Esophagus squamous epithelium (tissue), 4 donors: ENCODE results near the gene RNASE1.

Experiments
- POLR2A ChIP-seq, 4 donors: fragments of 450-650 bp; IDR thresholded peaks; one replicate each; pipeline ENCODE4 v1.6.1; 2017; ENCODE audit warnings: antibody characterized with exemption in 4 of 4, mild to moderate bottlenecking in 4 of 4, moderate library complexity in 3 of 4
- TF ChIP-seq, protein P1 (sequence below), 6 experiments: fragments of 450-650 bp in 4 of 6; fragments of 200-600 bp in 2 of 6; sonication (generic) in 2 of 6; IDR thresholded peaks; one replicate each; pipeline ENCODE4 v1.5.1; 2016 to 2019; ENCODE audit warnings: antibody characterized with exemption in 6 of 6, mild to moderate bottlenecking in 4 of 6, moderate library complexity in 4 of 6

DNA sequence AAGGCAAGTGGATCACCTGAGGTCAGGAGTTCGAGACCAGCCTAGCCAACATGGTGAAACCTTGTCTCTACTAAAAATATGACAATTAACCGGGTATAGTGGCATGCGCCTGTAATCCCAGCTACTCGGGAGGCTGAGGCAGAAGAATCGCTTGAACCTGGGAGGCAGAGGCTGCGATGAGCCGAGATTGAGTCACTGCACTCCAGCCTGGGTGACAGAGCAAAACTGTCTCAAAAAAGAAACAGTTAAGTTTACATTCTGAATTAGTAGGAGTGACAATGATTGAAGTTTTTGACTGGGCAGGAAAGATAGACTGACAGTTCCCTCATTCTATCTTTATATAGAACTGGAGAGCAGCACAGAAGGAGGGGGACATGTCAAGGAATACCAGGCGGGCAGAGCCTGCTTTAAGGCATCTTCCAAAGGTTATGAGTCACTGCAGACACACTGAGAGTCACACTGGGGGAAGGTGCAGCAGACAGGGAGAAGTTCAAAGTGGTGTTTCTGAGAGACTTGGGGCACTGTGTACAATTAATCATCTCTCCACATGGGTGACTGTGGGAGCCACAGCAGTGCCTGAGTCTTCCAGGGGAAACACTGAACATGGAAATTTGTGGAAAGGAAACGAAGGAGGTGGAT lies 45.8 kb upstream of the RNASE1 start:
- TF ChIP-seq, protein P1, sequence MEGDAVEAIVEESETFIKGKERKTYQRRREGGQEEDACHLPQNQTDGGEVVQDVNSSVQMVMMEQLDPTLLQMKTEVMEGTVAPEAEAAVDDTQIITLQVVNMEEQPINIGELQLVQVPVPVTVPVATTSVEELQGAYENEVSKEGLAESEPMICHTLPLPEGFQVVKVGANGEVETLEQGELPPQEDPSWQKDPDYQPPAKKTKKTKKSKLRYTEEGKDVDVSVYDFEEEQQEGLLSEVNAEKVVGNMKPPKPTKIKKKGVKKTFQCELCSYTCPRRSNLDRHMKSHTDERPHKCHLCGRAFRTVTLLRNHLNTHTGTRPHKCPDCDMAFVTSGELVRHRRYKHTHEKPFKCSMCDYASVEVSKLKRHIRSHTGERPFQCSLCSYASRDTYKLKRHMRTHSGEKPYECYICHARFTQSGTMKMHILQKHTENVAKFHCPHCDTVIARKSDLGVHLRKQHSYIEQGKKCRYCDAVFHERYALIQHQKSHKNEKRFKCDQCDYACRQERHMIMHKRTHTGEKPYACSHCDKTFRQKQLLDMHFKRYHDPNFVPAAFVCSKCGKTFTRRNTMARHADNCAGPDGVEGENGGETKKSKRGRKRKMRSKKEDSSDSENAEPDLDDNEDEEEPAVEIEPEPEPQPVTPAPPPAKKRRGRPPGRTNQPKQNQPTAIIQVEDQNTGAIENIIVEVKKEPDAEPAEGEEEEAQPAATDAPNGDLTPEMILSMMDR (IDR thresholded peaks at IDR 0.05), result no peak
- no peak for TF ChIP-seq POLR2A (IDR thresholded peaks at IDR 0.05)
